Endothelial cell of umbilical vein (primary cell): Measurements from ENCODE around the gene CASK.

Source experiments
- JUN ChIP-seq: IDR thresholded peaks from 2 replicates; pipeline ENCODE4 v1.6.1; 2011; ENCODE audit warnings: borderline replicate concordance, low read depth; ENCODE audit not compliant: insufficient read length, insufficient read depth
- MAX ChIP-seq: IDR thresholded peaks from 2 replicates; pipeline ENCODE4 v1.6.1; 2011; ENCODE audit not compliant: insufficient read depth, insufficient read length
- MYC ChIP-seq: IDR thresholded peaks from one replicate; pipeline ENCODE4 v1.6.1; 2011; ENCODE audit warnings: mild to moderate bottlenecking, low read depth, low read length
- POLR2A ChIP-seq: IDR thresholded peaks from 2 replicates; pipeline ENCODE4 v1.6.1; 2012; ENCODE audit warnings: low read depth, mild to moderate bottlenecking, control low read depth, low read length
- TF ChIP-seq, protein P1 (sequence below), 2 donors: IDR thresholded peaks; 1 replicate in 1 of 2; 2 replicates in 1 of 2; pipeline ENCODE4 v1.5.1; 2011; ENCODE audit warnings: low read length in 2 of 2, mild to moderate bottlenecking in 2 of 2, moderate library complexity in 2 of 2, control low read depth in 1 of 2, inconsistent platforms in 1 of 2, low read depth in 1 of 2; ENCODE audit not compliant: insufficient read depth in 1 of 2; ENCODE audit errors: extremely low read depth in 1 of 2

GRCh38 chrX:41695426-41695825 is 227.9 kb downstream of the CASK start:
- TF ChIP-seq POLR2A = no peak
- TF ChIP-seq, protein P1, sequence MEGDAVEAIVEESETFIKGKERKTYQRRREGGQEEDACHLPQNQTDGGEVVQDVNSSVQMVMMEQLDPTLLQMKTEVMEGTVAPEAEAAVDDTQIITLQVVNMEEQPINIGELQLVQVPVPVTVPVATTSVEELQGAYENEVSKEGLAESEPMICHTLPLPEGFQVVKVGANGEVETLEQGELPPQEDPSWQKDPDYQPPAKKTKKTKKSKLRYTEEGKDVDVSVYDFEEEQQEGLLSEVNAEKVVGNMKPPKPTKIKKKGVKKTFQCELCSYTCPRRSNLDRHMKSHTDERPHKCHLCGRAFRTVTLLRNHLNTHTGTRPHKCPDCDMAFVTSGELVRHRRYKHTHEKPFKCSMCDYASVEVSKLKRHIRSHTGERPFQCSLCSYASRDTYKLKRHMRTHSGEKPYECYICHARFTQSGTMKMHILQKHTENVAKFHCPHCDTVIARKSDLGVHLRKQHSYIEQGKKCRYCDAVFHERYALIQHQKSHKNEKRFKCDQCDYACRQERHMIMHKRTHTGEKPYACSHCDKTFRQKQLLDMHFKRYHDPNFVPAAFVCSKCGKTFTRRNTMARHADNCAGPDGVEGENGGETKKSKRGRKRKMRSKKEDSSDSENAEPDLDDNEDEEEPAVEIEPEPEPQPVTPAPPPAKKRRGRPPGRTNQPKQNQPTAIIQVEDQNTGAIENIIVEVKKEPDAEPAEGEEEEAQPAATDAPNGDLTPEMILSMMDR (IDR thresholded peaks at IDR 0.05; ENCODE audit: extremely low read depth in 1 of 2, insufficient read depth in 1 of 2, low read depth in 1 of 2, low read length in 2 of 2) = no peak
- TF ChIP-seq JUN = no peak
- TF ChIP-seq MAX = no peak
- no peak for TF ChIP-seq MYC
